ENCODE measurements around the gene MAPT. TPM values are rescaled to one million over a fixed set of nuclear protein-coding genes. Genes with fewer than 3 reads are reported as not detected.

Gene MAPT
- total RNA-seq, 1 experiment from 2014 or later: 0.06 TPM

DNA sequence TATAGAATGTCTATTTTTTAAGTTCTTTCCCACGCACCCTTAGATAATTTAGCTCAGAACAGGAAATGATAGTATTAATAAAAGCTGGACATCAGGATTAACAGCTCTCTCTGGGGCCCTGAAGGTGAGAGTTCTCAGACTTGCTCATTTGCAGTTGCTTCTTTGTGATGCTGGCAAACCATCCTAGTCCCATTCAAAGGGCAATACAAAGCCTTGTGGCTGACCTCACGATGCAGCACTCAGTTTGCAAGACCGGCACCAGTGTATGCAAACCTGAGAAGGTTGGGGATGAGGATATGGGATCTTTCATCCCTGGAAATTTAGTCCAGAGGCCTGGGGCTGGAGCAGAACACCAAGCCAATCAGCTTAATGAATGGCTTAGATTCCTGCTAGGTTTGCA lies 134.0 kb downstream of the MAPT start:
- no peak for DNase-seq (ENCODE audit: low read depth)

DNA sequence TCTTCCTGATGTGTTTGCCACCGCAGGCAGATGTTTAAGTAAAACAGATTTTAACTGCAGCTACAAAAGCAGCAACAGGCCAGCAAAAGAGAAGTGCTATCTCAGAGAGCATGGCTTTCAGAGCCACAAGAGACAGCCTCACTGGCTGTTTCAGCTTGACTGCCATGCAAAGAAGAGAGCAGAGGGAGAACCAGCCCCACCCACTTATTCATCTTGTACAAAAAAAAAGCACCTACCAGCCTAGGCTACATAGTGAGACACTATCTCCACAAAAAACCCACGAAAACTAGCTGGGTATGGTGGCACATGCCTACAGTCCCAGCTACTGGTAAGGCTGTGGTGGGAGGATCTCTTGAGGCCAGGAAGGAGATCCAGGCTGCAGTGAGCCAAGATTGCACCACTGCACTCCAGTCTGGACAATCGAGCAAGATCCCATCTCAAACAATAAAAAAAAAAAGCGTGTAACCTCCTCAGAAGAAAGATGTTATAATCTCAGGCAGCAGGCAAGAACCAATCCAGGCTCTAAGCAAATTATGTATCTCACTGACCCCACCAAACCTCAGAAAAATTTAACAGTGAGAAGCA lies 134.7 kb downstream of the MAPT start:
- no peak for DNase-seq (ENCODE audit: low read depth)

DNA sequence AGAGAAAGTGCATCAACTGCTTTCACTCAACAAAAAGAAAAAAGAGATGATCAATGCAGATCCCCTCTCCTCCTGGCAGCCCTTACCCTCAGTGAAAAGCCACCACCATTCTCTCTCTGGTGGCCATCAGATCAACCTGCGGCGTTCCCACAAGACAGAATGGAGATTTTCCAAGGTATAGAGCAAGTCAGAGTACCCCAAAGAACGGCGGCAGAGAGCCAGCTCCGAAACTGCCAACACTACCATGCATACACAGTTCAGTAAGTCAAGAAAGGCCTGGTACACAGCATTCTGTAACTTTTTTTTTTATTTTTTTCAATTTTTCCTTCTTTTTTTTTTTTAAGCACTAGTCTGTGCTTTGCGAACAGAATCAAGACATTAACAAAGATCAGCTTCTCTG lies 135.3 kb downstream of the MAPT start:
- no peak for DNase-seq (ENCODE audit: low read depth)

DNA sequence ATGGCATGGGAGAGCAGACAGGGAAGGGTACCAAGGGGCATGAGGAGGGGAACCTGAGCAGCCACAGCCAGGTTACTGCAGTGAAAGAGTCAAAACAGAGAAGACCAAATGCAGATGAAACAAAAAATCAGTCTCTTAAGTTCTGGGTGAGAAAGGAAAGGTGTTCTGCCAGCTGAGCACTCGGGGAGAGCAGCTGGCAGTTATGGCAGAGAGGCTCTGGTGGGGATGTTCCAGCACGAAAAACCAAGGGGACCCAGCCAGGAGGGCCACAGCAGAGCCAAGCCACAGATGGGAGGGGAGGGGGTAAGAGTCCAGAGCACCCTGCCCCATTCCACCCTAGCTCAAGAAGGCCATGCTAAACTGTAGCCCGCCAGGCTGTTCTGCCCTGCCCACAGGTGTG lies 136.4 kb downstream of the MAPT start:
- DNase-seq (ENCODE audit: low read depth): no peak

DNA sequence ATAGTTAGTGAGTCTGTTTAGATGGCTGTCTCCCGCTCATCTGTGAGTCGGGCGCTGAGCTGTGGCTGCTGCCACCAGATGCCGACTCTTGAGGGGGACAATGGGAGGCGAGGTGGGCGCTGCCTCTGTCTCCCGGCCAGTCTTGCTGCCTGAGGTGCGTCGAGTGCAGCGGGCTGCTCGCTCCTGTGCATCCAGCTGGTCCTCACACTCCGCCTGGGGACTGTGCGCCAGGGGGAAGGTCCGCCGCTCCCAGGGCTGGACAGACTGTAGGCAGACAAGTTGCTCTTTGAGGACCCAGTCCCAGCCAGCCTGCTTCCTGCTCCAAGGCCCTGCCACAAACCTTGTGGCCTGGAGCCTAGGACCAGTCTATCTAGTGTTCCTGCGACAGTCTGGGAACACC lies 137.1 kb downstream of the MAPT start:
- no peak for DNase-seq (ENCODE audit: low read depth)

- DNase-seq (ENCODE audit: low read depth): no peak
Measured at GRCh38 chr17:46031920-46032319, 137.6 kb downstream of the MAPT start.

GRCh38 chr17:46032909-46033308 lies 138.6 kb downstream of the MAPT start:
- no peak for DNase-seq (ENCODE audit: low read depth)

GRCh38 chr17:46033392-46033791 lies 139.0 kb downstream of the MAPT start:
- DNase-seq (ENCODE audit: low read depth): no peak

- DNase-seq (ENCODE audit: low read depth): no peak
Measured at GRCh38 chr17:46035112-46035818, 140.9 kb downstream of the MAPT start.

DNA sequence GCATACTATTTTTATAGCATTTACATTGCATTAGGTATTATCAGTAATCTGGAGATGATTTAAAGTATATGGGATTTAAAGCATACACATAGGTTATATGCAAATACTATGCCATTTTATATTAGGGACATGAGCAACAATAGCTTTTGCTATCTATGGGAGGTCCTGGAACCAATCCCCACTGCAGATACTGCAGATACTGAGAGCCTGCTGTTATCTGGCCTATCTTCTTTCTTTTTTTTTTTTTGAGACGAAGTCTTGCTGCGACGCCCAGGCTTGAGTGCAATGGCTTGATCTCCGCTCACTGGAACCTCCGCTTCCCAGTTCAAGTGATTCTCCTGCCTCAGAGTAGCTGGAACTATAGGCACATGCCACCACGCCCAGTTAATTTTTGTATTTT lies 142.1 kb downstream of the MAPT start:
- no peak for DNase-seq (ENCODE audit: low read depth)

GRCh38 chr17:46037722-46038255 lies 143.4 kb downstream of the MAPT start:
- DNase-seq (ENCODE audit: low read depth): no peak

DNA sequence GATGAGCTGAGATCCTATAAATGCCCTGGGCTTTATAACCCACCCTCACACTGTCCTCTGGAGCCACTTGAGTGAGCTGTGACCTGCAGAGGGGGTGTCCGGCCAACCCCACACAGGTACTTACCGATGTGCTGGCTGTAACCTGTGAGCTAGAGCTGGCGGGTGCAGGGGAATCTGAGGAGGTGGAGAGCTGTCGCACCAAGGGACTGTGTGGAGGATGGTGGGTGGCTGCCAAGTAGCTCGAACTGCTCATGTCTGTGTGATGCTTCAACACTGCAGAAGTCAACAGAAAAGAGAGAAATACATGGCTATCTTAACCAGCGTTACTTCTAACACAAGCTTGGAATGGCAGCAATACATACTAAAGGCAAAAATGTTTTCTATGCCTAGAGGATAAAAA lies 144.1 kb downstream of the MAPT start:
- DNase-seq (ENCODE audit: low read depth): no peak

DNA sequence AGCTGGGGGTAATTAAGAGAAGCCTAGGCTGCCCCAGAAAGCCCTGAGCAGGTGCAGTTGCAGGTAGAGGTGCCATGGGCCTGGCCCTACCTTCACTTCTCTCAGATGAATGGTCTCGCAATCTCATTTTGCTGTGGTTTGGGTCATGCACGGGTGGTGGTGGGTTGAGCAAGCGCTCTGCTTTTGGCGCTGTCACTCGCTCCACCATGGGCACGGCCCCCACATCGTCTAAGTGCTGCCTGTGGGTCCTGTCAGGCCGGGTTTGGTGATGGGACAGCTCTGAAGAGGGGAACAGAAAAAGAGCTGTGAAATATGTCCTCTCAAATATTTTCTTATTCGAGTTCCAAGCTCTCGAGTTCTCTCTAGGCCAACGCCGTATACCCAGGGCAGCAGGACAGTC lies 144.6 kb downstream of the MAPT start:
- no peak for DNase-seq (ENCODE audit: low read depth)

GRCh38 chr17:46039592-46040186 lies 145.3 kb downstream of the MAPT start:
- DNase-seq (ENCODE audit: low read depth): no peak

DNA sequence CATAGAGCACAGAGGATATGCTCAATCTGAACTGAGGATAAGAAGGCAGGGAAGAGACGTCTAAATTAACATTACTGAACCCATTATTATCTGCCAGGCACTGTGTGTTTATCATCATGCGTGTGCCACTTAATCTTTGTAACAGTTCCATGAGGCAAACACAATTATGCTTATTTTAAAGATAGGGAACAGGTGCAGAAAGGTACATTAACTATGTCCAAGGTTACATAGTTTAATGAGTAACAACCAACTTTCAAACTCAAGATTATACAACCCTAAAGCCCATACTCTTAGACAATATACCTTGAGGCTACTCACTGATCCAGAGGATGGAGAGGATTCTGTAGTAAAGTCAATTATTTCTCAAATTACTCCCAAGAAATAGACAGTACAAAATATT lies 147.9 kb downstream of the MAPT start:
- no peak for DNase-seq (ENCODE audit: low read depth)

DNA sequence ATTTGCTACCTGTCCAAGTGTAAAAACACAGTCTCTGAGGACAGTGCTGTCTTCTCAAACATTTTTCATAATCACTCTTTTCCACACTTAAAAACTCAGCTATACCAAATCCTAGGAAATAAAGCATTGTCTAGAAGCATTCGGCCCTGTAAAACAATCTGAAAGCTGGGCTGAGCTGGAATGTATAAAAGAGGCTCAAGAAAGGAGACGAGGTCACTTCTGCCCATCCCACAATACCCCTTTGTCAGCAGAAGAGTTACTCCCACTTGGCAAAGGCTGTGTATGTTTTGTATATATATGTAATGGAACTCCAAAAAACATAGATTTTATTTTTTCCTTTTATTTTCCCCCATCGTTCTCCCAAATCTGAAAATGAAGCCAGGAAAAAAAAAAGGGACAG lies 148.6 kb downstream of the MAPT start:
- no peak for DNase-seq (ENCODE audit: low read depth)

- DNase-seq (ENCODE audit: low read depth): no peak
Measured at GRCh38 chr17:46043606-46044005, 149.3 kb downstream of the MAPT start.

- DNase-seq (ENCODE audit: low read depth): peak; percentile 69
Measured at GRCh38 chr17:46044286-46044928, 150.1 kb downstream of the MAPT start.

- DNase-seq (ENCODE audit: low read depth): no peak
Measured at GRCh38 chr17:46044989-46045388, 150.6 kb downstream of the MAPT start.

GRCh38 chr17:46045639-46046038 lies 151.3 kb downstream of the MAPT start:
- DNase-seq (ENCODE audit: low read depth): no peak

DNA sequence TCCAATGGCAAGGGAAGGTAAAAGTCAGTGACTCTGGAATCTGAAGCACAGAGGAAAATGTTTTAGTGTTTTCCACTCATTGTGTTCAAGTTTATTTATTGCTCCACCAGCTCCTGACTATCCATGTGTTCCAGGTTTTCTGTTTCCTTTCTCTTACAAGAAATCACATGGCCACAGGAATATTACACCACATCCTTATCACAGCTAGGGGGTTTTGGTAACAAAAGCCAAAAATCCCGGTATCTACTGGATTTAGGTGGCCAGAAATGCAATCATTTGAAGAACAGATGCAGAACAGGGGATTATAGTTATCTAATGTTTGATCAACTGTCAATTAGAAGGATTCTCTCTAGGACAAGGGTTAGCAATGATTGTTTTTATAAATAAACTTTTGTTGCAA lies 152.6 kb downstream of the MAPT start:
- no peak for DNase-seq (ENCODE audit: low read depth)

GRCh38 chr17:46047398-46047797 lies 153.0 kb downstream of the MAPT start:
- no peak for DNase-seq (ENCODE audit: low read depth)

DNA sequence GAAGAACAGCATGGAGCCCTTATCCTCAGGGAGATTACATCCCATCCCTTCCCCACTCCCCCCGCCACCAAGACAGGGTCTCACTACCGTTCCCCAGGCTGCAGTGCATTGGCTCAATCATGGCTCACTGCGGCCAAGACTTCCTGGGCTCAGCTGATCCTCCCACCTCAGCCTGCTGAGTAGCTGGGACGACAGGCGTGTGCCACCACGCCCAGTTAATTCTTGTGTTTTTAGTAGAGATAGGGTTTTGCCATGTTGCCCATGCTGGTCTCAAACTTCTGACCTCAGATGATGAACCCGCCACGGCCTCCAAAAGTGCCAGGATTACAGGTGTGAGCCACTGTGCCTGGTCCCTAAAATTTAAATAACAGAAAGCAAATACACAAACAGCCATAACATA lies 153.5 kb downstream of the MAPT start:
- DNase-seq (ENCODE audit: low read depth): no peak

Data from Daoy (cell line).